Central memory CD4-positive, alpha-beta T cell (primary cell): ENCODE results near the gene ZFC3H1.
A peak's percentile ranks its signal among the peaks of the same experiment; 100 is the strongest.
"Not testable (repeated sequence)": the region's sequence is repeated elsewhere in the genome, so short reads cannot be mapped to it uniquely, and the experiment has no call there.

Experiments
- DNase-seq: peaks from one replicate; pipeline ENCODE4 v3.0.0; 2022
- total RNA-seq, 3 experiments: gene quantifications; one replicate each; lab custom pipeline; 2026; lab: John Stamatoyannopoulos, UW

The ZFC3H1 gene, protein sequence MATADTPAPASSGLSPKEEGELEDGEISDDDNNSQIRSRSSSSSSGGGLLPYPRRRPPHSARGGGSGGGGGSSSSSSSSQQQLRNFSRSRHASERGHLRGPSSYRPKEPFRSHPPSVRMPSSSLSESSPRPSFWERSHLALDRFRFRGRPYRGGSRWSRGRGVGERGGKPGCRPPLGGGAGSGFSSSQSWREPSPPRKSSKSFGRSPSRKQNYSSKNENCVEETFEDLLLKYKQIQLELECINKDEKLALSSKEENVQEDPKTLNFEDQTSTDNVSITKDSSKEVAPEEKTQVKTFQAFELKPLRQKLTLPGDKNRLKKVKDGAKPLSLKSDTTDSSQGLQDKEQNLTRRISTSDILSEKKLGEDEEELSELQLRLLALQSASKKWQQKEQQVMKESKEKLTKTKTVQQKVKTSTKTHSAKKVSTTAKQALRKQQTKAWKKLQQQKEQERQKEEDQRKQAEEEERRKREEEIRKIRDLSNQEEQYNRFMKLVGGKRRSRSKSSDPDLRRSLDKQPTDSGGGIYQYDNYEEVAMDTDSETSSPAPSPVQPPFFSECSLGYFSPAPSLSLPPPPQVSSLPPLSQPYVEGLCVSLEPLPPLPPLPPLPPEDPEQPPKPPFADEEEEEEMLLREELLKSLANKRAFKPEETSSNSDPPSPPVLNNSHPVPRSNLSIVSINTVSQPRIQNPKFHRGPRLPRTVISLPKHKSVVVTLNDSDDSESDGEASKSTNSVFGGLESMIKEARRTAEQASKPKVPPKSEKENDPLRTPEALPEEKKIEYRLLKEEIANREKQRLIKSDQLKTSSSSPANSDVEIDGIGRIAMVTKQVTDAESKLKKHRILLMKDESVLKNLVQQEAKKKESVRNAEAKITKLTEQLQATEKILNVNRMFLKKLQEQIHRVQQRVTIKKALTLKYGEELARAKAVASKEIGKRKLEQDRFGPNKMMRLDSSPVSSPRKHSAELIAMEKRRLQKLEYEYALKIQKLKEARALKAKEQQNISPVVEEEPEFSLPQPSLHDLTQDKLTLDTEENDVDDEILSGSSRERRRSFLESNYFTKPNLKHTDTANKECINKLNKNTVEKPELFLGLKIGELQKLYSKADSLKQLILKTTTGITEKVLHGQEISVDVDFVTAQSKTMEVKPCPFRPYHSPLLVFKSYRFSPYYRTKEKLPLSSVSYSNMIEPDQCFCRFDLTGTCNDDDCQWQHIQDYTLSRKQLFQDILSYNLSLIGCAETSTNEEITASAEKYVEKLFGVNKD (N-terminal part only)
- total RNA-seq = 67.2 to 261 (median 159) reads per million in 3 experiments

DNA sequence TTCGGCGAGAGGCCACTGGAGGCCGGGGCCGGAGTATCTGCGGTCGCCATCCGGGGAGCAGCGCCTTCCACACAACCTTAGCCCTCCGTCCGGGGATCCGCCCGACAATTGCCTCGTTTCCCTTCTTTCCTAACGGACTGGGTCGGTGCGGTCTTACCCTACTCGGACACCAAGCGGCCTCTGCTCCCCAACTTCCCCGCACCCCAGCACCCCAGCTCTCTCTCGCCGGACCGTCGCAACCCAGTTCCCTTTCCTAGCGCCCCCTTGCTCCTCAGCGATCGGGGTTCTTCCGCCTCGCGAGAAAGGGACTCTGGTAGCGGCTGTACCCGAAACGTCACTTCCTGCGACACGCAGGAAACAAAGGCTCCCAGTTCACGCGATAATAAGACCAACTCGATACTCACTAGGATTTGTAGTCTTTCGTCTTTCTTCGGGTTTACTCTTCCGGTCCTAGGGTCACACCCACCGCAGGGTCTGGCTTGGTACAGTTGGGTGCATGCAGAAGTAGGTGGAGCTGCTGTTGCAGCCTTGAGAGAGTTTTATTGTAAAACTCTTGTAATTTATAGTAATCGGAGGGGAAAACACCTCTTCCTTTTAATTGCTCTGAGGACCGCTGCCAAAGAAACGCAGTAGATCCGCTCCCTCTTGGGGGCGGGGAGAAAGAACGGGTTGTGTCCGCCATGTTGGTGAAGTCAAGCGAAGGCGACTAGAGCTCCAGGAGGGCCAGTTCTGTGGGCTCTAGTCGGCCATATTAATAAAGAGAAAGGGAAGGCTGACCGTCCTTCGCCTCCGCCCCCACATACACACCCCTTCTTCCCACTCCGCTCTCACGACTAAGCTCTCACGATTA, at the start of gene ZFC3H1, which contains the start of gene THAP2:
Gene ZFC3H1, minus strand, starts transcription at position 288 of the 850 bp plus-strand sequence. Its CDS starts 238 bp downstream, at position 50.
Gene THAP2, plus strand, starts transcription at position 741 of the 850 bp plus-strand sequence. CDS start 209 bp downstream, outside the sequence.
- DNase-seq = peak; percentile 96

- no peak for DNase-seq
Measured at GRCh38 chr12:71710276-71711125, 46.9 kb upstream of the ZFC3H1 start.

GRCh38 chr12:71708658-71709057, 45.0 kb upstream of the ZFC3H1 start:
- no peak for DNase-seq

DNA sequence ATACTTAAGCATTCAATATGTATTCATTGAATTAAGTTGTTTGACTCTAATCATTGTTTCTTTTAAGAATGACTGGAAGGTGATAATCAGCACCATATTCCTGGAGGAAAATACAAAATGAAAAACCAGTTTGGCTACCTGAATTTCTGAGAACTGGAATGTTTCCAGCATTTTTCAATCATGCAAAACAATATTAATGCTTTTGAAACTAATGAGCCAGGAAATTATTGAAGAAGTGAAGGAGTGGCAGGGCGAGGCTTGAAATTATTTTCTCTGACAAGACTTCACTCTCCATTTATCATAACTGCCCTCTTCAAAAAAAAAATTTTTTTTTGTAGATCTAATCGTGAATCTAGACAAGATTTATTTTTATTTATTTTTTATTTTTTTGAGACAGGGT, 41.3 kb upstream of the ZFC3H1 start:
- no peak for DNase-seq

- DNase-seq = no peak
Measured at GRCh38 chr12:71703206-71703605, 39.6 kb upstream of the ZFC3H1 start.

DNA sequence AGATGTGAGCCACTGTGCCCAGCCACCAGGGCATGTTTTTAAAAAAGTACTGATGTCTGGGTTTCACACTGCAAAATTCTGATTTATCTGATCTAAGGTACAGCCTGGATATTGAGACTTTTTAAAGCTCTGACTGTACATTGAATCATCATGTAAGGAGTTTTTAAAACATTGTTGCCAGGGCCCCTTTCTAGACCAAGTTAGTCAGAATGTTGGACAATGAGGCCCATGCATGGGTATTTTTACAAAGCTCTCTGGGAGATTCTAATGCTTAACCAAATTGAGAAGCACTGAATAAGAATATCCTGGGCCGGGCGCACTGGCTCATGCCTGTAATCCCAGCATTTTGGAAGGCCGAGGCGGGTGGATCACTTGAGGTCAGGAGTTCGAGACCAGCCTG, 38.9 kb upstream of the ZFC3H1 start:
- DNase-seq = no peak

DNA sequence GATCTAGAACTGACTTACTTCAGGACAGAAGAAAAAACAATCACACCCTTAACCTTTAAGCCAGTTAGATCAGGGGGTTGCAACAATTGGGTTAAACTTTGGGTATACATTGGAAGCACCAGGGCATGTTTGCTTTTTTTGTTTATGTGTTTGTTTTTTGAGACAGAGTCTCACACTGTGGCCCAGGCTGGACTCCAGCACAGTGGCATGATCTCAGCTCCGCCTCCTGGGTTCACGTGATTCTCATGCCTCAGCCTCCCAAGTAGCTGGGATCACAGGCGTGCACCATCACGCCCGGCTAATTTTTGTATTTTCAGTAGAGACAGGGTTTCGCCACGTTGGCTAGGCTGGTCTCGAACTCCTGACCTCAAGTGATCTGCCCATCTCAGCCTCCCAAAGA, 38.5 kb upstream of the ZFC3H1 start:
- DNase-seq = not testable (repeated sequence)

- DNase-seq = no peak
Measured at GRCh38 chr12:71695782-71696181, 32.1 kb upstream of the ZFC3H1 start.

DNA sequence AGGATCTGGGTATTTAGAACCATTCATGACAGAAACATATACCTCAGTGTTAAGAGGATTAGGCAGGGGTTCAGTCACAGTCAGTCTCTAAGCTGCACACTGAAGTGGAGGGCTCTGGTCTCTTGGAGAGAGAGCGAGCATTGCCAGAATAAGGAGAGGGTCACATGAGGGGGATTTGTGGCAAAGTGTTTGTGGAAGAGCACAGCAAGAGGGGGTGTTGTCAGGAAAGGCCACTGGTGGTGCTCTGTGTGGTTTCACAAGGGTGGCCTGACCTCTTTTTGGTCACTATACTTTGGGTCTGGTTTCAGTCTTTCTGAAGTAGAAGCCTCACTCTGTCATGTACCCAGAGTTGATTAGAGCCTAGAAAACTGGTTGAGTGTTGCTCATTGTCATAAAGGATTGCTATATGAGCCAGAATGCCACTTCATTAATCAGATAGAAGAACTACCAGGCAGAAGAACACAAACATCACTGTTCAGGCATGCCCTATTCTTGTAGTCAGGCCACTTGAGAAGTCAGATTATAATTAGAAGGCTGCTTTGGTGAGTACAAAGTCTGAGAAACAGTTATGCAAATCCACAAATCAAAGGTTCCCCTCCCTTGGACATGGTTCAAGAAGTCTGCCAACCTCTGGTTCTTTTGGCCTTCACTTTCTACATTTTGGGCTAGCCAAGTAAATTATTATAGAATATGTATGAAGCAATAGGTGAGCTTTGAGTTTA, 30.6 kb upstream of the ZFC3H1 start:
- no peak for DNase-seq

- not testable (repeated sequence) for DNase-seq
Measured at GRCh38 chr12:71693651-71694050, 30.0 kb upstream of the ZFC3H1 start.

DNA sequence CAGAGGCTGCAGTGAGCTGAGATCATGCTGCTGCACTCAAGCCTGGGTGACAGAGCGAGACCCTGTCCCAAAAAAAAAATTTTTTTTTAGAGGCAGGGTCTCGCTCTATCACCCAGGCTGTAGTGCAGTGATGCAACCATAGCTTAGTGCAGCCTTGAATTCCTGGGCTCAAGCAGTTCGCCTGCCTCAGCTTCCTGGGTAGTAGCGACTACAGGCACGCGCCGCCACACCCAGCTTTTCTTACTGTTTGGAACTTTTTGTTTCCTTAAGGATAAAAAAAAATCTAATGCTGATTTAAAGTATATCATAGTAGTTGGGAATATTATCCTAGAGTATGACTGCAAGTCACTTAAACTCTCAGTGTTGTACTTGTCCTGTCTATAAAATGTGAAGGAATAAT, 29.5 kb upstream of the ZFC3H1 start:
- DNase-seq = no peak

DNA sequence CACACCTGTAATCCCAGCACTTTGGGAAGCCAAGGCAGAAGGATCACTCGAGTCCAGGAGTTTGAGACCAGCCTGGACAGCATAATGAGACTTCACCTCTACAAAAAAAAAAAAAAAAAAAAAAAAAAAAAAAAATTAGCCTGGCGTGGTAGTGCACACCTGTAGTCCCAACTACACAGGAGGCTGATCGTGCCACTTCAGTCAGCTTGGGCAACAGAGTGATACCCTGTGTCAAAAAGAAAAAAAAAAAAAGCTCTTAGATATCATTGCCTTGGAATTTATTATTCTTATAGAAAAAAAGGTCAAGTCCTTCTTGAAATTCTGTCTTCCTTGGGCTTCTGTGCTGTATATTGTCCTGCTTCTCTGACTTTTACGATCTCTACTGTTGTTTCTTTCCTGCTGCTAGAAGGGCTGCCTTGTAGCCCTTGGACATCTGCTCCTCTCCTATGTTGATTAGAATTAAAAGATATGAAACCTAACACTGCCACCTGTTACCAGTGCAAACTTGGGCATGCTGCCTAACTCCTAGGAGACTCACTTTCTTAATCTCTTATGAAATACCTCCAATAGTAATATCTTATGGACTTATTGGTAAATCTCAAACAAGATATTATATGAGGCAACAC, 28.0 kb upstream of the ZFC3H1 start:
- no peak for DNase-seq

DNA sequence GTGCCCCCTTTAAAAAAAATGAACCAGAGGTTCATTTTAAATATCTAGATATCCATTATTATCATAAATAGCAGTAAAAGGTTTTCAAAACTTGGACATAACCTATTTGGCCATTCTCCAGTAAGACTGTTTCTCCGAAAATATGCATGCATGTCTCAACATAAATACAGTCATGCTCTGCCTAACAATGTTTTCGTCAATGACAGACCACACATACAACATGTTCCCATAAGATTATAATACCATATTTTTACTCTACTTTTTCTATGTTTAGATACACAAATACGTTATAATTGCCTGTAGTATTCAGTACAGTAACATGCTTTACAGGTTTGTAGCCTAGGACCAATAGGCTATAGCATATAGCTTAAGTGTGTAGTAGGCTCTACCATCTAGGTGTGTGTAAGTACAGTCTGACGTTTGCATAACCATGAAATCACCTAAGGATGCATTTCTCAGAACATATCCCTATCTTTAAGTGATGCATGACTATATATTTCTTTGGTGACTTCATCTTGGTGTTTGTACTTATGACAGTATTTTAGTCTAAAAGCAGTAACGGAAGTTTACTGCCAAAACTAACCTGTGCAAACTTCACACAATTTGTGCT, 25.4 kb upstream of the ZFC3H1 start:
- no peak for DNase-seq

DNA sequence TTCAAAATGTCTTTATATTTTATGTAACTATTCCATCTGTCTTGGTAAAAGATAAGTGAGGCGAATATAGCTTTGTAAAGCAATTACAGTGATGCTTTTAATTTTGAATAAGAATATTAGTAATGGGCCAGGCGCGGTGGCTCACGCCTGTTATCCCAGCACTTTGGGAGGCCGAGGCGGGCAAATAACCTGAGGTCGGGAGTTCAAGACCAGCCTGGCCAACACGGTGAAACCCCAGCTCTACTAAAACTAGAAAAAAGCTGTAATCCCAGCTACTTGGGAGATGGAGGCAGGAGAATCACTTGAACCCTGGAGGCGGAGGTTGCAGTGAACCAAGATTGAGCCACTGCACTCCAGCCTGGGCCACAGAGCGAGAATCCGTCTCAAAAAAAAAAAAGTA, 23.5 kb upstream of the ZFC3H1 start:
- DNase-seq = not testable (repeated sequence)

- no peak for DNase-seq
Measured at GRCh38 chr12:71686658-71687025, 23.0 kb upstream of the ZFC3H1 start.

DNA sequence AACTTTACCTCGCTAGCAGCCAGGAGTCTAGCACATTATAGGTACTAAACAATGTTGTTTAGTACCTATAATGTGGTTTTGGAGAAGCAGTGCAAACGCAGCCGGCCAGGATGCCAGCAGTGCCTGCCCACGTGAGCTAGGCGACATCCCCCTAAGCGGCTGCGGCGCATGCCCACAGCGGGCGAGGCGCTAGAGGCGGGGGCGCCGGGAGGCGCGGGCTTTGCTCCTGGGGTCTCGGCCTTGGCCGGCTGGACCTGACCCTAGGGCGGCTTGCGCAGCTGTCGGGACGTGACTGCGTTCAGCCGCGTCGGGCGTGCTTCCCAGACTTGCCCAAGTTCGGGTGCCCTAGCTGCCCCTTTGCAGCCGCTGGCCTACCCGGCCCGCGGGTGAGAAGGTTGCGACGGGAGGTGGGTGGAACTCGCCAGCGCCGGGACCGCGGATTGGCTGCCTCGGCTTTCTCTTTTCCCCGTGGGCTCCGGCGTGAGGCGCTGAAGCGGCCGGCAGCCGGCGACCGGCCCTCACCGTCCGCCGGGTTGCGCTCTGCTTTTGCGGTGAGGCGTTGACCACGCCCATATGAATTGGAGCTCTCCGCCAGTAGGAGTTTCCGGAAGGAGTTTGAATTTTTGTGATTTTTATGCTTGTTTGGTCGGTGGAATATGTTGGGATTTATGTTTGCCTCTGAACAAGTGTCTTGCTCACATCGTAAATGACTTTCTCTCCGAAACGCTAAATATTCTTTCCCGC, 22.4 kb upstream of the ZFC3H1 start, which contains the start of gene TMEM19:
Gene TMEM19, plus strand, starts transcription at position 169 of the 744 bp plus-strand sequence. CDS start 599 bp downstream, outside the sequence.
- peak; percentile 84 for DNase-seq

- DNase-seq = no peak
Measured at GRCh38 chr12:71685312-71685906, 21.8 kb upstream of the ZFC3H1 start.

DNA sequence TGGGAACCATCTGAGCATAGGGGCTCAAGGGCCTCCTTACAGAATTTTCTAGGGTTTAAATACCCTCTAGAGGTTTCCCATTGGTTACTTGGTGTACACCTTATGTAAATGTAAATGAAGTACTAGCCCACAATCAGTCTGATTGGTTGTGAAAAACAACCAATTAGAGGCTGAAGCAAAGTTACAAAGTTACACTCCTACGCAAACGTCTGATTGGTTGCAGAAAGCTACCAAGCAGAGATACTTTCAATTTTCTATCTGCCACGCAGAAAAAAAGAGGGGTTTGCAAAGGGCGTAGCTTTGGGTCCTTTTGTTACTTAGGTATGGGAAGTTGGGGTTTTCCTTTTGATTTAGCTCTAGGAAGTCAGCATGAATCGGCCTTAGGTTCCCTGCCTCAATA, 20.4 kb upstream of the ZFC3H1 start:
- peak; percentile 25 for DNase-seq
